Measurements from ENCODE around the gene TNFAIP3.

GRCh38 chr6:137824556-137824879, 42.5 kb upstream of the TNFAIP3 start:
- no peak for TF ChIP-seq POLR2A (IDR thresholded peaks at IDR 0.05; ENCODE audit: extremely low read depth, insufficient read length)
- TF ChIP-seq CTCF (IDR thresholded peaks at IDR 0.05; ENCODE audit: low read depth, low read length): no peak
- TF ChIP-seq MYC (IDR thresholded peaks at IDR 0.05; ENCODE audit: low read depth, low read length): no peak
- no peak for TF ChIP-seq MAX (IDR thresholded peaks at IDR 0.05; ENCODE audit: low read depth, low read length)

Data from NB4 (cell line).